Stimulated activated naive CD4-positive, alpha-beta T cell treated with Interleukin-2 at 50 U/mL for 16 hours (primary cell): Measurements from ENCODE around the gene MYO1D.
"Not testable (repeated sequence)": the region's sequence is repeated elsewhere in the genome, so short reads cannot be mapped to it uniquely, and the experiment has no call there.

Source experiments
- DNase-seq: peaks from one replicate; lab custom pipeline; 2025; lab: John Stamatoyannopoulos, UW

Gene MYO1D

DNA sequence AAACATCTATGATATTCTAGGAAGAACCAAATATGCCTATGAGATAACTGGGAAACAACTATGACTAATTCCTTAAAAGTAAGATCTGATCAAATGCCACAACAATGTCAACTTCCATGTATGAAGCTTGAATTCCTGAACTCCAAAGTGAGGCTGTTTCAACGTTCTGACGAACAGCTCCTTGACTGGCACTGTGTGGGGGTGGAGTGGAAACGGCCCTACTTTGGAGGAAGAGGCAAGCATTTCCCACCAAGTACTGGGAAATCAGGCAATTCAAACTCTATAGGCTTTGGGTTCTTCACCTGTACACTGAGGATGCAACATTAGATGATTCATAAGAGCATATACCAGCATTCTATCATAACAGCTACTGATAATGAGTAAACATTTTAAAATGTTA lies 203.0 kb downstream of the MYO1D start:
- no peak for DNase-seq

- no peak for DNase-seq
These were observed 204.2 kb downstream of the MYO1D start for GRCh38 chr17:32672711-32673110.

- no peak for DNase-seq
These were observed 205.0 kb downstream of the MYO1D start for GRCh38 chr17:32671896-32672295.

DNA sequence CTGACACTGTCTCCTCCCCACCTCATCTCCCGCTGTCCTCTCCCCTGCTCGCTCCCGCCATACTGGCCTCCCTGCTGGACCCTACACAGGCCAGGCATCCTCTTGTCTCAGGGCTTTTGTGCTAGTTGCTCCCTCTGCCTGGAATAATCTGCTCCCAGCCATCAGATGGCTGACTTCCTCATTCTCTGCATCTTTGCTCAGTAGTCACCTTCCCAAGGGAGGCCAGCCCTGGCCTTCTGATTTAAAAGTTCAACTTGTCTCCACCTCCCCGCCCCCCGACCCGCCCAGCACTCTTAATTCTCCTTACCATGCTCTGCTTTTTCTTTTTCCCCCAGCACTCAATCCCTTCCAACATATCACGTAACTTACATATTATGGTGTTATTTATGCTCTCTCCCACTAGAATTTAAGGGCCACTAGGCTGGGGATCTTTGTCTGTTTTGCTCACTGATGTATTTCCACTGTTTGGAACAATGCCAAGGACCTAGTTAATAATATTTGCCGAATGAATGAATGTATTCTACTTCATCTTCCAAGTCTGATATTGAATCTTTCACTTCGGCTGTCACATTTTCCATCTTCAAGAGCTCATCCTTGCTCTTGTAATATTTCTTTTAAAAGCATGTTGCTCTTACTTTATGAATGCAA lies 211.9 kb downstream of the MYO1D start:
- DNase-seq: no peak

DNA sequence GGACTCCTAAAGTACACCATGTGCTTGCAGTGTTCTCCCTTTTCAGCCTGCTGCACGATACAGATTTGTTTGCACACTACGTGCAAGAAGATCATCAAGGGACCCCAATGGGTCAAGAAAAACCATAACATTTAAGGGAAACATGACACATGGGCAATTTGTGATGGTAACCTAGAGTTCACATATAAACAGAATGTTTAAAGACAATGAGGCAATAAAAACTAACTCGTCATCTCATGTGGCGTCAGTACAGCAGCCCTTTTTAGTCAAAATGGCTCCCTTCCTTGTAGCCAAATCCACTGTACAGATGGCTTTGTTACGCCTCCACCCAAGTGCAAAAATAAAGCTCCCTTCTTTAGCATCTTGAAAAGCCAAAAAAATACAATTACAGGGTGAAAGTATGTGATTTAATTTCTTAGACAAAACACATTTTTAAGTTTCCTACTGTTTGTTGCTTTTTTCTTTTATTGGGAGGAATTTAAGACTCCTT lies 216.4 kb downstream of the MYO1D start:
- no peak for DNase-seq

- DNase-seq: peak; percentile 36
These were observed 217.5 kb downstream of the MYO1D start for GRCh38 chr17:32659419-32659842.

DNA sequence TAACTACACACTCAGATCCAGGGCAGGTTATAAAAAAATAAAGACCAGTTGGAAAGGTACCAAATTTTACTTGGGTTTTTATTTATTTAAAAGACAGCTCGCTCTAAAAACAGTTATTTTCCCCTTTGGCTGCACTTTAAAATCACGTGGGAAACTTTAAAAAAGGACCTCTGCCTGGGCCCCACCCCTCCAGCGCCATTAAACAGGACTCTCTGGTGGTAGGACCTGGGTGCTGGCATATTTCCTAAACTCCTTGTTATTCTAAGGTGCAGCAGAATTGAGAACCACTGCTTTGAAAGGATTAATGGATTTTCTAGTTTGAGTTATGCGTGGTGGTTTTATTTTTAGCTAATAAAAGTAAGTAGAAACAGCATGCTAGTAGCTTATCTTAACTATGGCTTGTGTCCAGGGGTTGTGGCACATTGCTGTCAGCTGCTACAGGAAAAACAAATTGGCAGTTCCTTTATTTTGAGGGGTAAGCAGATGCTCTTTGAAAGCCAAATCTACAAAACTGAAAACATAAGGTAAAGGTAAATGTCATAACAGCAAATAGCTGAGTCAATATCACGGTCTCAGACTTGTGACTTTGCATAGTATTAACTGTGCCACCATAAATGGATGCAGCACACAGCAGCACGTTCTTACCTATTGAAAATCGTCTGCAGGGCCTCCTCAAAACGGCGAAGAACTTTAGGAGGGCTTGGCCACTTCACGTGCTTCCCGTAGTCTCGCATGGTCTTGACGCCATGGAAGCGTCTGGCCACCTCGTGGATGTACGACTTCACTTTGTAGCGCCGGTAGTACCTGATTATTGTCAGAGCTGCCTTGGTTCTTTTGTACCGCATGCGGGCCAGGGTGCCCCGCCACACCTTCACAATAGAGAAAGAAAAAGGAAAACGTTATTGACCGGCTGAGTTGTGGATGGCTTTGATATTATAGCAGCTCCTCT lies 218.2 kb downstream of the MYO1D start:
- DNase-seq: no peak

GRCh38 chr17:32656886-32657285 lies 220.0 kb downstream of the MYO1D start:
- no peak for DNase-seq

- DNase-seq: no peak
These were observed 222.6 kb downstream of the MYO1D start for GRCh38 chr17:32654324-32654723.

DNA sequence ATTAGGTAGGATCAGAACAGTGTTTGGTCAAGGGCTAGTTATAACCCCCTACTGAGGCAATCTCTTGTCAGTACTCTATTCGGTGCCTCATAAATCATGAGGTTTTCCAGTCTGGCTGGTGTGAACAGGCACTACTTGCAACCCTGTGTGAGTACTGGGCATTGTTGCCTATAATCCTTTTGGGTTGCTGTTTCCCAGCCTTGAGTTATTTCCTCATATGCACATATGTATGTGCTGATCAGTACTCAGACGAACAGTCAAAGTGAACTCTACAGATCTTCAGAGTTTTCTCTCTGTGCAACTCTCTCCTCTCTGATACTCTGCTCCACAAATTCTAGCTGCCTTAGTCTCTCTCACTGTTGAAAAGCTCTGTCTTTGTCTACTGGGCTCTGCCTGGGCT lies 225.8 kb downstream of the MYO1D start:
- no peak for DNase-seq

DNA sequence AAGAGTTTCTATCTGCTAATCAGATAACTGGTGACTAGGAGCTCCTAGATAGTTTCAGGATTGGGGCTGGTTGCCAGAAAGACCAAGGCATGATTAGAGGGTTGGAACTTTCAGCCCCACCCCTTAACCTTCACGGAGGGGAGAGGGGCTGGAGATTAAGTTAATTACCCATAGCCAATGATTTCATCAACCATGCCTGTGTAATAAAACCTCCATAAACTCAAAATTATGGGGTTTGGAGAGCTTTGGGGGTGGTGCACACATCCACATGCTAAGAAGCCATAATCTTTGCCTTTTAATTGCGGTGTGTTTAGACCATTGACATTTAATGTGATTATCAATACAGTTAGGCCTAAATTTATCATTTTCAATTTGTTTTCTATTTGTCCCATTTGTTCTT lies 228.5 kb downstream of the MYO1D start:
- DNase-seq: no peak

- no peak for DNase-seq
These were observed 230.0 kb downstream of the MYO1D start for GRCh38 chr17:32646941-32647340.

GRCh38 chr17:32641514-32641913 lies 235.4 kb downstream of the MYO1D start:
- not testable (repeated sequence) for DNase-seq

DNA sequence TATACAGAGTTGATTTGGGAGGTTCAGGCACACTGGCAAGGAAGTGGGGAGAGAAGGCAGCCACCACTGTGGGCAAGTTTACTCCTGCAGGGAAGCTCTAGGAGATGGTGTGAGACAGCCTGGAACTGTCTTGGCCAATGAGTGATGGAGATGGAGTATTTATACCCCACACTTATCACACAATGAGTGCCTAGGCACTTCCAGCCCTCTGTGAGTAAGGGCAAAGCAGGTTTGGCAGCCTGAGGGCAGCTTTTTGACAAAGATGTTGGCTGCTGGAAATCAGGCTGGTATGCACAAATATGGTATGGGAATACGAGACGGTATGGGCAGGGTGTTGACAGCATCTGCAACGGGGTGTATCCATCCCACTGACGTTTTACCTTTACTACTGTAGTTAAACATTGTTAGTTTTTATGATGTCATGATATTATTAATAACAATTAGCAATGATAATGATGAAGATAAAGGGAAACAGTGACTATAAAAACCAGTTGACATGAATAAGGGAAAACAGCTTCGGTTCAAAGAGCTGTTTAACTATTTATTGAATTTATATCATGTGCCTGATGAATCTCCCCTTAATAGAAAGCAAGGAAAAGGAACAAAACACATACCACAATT lies 240.2 kb downstream of the MYO1D start:
- DNase-seq: no peak

DNA sequence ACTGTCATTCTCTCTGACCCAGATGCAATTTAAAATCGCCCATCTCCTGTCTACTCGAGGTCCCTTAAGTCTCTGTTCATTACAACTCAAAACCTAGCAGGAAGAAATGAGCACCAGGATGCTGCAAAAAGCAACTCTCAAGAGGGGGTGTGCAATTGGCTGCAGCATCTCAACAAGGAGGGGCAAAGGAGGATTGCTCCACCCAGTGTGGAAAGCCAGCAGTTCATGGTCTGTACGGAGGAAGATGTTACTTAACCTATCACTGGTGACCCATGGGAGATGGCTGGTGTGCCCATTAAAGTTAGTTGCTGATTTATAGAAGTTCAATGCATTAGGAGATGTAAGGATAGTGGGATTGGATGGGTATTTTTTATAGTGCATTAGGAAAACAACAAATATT lies 242.8 kb downstream of the MYO1D start:
- no peak for DNase-seq

DNA sequence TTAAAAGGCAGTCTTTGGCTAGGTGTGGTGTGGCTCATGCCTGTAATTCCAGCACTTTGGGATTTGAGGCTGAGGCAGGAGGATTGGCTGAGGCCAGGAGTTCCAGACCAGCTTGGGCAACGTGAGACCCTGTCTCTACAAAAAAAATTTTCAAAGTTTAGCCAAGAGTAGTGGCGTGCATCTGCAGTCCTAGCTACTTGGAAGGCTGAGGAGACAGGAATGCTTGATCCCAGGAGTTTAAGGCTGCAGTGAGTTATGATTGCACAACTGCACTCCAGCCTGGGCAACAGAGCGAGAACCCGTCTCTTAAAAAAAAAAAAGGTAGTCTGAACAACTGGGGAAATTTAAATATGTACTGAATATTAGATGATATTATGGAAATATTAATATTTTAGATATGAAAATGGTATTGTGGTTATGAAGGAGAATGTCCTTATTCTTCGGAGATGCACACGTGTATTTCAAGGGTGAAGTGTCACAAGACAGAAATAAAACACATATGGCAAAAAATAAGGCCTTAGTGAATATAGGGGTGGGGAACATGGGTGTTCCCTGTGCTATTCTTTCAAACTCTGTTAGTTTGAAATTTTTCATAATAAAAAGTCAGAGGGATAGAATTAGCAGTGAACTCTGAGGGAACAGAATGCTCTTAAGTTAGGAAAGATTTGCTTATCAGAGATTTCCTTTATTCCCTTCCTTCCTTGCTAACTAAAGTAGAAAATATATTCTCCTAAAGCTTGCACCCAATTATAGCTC lies 245.4 kb downstream of the MYO1D start:
- DNase-seq: no peak

- no peak for DNase-seq
These were observed 247.2 kb downstream of the MYO1D start for GRCh38 chr17:32629563-32630190.

GRCh38 chr17:32628271-32629044 lies 248.5 kb downstream of the MYO1D start:
- DNase-seq: no peak

- no peak for DNase-seq
These were observed 249.5 kb downstream of the MYO1D start for GRCh38 chr17:32627239-32627996.

GRCh38 chr17:32626379-32626791 lies 250.5 kb downstream of the MYO1D start:
- DNase-seq: no peak
